CD4-positive, alpha-beta T cell treated with Interleukin-6 at 100 ng/mL for 8 hours (primary cell): ENCODE results near the gene CASKIN2.
A peak's percentile ranks its signal among the peaks of the same experiment; 100 is the strongest.

ENCODE experiments used
- DNase-seq: peaks from one replicate; pipeline ENCODE4 v3.0.0-alpha.2; 2020; ENCODE audit warnings: mixed read lengths, low spot score

Gene CASKIN2

DNA sequence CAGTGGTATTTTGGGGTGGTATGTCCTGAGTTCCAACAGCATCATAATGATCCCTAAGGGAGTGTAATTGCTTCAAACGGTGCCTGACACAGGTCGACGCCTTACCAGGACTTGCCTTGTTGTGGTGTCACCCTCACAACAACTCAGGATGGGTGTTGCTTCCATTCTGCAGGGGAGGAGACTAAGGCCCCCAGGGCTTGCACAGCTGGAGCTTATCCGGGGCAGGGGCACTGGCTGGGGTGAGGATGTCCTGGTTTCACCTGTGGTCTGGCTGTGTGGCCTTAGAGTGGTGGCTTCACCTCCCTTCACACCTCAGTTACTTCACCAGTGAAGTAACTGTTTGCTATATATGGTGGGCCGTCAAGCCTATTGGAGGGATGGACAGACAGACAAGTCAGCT, 33.5 kb upstream of the CASKIN2 start:
- DNase-seq, result no peak

DNA sequence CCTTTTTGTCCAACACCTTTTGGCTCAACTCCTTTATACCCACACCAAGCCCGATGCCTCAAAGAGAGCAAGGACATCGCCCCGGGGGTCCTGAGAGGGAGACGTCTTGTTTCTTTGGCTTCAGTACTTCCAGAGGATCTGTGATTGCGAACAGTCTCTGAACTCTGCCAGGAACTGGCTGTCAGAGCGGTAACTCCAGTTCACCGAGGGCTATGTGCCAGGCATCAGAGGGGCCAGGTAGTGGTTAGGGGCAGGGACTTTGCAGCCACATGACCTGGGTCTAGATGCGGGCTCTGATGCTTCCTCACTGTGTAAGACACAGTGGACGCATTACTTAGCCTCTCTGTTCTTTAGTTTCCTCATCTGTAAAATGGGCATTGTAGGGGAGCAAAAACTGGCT, 31.8 kb upstream of the CASKIN2 start:
- no peak for DNase-seq

DNA sequence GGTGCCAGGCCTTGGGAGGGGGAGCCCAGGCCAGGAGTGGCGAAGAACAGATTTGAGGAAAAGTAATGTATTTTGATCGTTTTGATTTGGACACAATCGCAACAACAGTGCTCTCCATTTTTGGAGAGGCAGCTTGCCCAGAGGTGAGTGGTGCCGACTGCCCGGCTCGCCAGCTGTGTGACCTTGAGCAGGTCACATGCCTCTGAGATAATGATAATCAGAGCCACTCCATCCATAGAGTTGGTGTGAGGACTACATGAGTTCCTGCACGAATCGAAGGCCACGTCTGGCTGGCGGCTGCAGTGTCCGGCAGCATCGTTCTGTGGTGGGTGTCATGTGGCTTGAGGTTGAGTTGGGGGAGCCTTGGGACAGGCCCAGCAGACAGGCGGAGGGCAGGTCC, 30.8 kb upstream of the CASKIN2 start:
- no peak for DNase-seq

DNA sequence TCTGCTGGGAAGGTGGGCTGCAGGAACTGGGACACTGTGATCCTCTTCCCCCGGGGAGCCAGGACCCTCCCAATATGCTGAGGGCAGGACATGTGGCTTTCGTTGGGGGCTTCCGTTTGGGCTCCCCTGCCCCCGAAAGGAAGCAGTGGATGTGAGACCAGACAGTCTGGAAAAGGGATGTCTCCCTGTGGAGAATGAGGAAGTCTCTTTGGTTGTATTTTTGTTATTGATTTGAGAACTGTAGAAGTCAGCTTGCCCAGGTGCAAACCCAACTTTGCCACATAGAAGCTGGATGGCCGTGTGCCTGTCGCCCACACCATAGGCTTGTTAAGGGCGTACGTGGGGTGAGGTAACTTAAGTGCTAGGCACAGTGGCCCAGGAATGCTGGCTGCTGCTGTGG, 28.9 kb upstream of the CASKIN2 start:
- no peak for DNase-seq

DNA sequence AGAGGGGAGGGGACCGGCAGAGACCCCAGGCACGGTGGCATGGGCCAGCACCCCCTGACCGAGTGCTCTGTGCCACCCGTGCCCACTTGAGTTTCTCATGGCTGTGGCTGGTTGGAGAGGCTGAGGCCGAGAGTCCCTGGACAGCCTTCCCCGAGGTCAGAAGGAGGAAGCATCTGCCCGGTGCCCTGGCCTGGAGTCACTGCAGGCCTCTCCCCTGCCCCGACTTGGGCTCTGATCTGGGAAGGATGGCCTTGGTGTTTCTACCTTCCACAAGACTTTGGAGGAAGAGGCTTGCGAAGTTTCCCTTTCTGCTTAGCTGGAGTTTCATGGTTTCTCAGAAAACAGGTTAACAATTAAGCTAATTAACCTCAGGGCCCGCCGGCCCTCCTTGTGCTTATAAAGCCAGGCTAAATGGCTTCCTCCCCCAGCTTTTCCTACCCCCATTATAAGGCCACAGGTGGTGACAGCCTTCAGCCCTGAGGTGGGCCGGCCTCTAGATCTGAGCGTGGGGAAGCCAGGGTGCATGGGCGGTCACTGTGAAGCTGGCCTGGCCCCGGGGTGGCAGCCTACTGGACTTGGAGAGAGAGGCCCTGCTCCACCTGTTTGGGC, 27.5 kb upstream of the CASKIN2 start:
- no peak for DNase-seq

DNA sequence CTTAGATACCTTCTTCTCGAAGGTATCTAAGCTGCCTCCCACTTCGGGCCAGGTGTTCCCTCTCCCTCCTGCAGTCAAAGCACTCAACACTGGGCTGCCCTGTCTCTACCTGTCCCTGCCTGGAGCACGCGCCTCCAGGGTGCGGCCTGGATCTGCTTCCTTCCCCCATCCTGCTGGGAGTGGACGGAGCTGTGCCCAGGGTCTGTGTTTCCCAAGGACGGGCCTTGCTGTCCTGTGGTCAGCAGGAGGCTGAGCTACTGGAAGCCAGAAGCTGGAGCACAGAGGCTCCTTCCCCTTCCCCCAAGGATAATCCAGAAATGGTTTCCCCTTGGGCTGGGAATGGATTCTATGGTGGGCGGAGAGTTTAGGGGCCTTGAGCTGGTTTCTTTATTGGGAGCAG, 26.9 kb upstream of the CASKIN2 start:
- DNase-seq, result no peak

DNA sequence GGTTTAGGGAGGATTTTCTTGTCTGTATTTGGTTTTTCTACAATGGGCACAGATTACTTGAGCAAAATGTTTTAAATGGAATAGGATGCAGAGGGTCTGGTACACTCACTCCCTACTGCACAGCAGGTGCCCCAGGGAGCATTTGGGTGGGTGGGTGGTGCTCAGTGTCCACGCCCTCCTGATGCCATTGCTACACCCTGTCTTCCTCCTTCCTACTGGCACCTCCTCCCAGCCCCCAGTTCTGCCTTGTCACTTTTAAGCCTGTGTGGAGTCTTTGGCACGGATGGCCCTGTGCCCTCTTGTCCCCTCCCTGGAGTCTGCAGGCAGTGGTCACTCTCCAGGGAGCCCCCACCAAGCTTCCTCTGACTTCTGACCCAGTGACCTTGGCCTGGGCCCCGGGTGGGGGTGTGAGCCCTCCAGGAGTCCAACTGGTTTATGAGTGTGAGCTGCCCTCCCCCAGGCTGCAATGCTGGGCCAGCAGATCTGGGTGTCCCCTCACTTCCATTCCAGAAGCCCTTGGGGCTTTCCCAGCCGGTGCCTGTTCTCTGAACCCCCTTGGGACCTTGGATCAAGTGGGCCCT, 25.7 kb upstream of the CASKIN2 start:
- no peak for DNase-seq

DNA sequence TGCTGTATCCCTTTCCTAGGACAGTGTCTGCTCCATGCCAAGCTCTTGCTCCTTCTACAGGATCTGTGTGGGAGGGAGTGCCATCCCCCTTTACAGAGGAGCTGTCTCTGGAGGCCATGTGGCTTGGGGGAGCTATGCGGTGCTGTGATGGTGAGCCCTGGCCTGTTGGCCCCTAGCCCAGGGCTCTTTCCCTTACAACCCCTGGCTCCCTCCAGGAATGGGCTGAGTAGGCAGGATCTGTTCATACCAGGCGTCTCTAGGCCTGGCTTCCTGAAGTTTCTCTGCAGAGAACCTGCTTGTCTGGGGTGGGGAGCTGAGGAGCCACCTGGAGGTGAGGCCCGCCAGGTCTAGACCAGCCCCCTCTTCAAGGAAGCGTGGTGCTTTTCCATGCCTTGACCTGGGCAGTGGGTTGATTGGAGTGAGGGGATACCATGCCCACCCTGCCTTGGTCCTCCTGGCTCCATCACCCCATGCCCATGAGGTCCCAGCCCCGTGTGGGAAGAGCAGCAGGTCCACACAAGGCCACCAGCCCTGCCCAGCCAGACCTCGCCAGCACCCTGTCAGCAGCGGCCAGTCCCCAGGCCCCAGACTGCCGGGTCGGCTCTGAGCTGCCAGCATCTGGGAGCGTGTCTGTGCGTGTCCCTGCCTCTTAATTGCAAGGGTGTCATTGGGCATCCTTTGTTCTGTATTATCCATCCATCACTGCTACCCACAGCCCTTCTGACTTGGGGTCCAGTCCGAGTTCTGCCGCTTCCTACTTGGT, 24.8 kb upstream of the CASKIN2 start:
- DNase-seq, result no peak

DNA sequence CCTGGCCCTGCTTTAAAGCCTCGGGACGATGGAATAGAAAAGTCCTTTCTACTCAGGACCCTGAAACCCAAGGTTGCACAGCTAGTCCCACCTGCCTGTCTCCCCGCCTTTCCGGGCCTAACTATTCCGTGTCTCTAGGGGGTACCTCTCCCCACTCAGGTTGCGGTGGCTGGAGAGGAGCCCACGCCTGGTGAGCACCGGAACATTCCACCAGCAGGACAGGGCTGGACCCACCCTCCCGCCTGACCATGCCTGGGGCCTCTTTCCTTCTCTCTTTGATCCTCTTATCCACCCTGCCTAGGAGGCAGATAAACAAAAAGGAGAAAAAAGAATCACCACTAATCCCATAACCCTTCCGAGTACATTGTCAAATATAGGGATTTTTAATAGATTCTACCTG, 21.0 kb upstream of the CASKIN2 start:
- DNase-seq, result no peak

DNA sequence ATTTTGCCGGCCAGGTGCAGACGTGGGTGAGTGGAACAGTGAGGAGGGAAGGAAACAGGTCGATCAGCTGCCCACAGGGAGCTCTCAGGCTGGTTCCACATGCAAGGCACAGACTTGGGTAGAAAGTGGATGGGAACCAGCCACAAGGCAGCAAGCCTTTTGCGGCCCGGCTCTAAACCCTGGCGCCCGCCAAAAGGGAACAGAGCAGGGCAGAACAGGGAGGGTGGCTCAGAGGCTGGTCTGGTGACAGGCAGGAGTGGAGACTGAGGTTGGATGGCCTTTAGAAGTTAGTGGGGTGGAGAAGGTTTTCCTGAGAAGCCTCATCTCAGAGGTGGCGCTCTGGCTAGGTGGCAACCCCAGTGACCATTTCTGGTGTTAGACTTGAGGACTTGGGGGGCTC, 20.5 kb upstream of the CASKIN2 start:
- no peak for DNase-seq

DNA sequence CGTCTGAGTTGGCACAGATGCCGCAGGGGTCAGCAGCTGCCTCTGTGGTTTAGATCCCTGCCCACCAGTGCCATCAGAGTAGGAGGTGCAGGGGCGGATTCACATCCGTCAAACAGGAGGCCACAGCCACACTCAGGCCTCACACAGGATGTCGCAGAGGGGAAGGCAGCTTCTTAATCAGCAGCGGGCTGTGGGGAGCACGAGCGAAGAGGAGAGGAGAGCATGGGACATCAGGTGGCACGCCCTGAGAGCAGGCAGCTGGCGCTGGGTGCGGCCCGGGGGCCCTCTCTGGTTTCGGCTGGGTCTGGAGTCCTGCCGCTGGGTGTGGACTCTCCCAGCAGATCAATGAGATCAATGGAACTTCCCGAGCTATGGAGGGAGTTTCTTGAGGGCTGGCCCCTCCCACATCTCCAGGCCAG, 19.8 kb upstream of the CASKIN2 start:
- DNase-seq, result peak; percentile 70

DNA sequence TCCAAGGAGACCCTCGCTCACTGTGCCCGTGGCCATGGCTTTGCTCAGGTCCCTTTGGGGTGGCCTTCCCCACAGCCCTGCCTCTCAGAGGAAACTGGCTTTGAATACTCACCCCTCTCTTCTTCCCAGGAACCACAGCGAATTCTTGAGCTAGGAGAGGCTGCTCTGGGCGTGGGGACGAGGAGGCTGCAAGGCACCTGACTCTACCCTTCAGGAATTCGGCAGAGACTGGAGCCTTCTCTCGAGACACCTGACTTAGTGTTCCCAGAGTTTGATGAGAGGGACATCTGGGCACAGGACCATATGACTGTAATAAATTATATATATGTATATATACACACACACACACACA, 16.4 kb upstream of the CASKIN2 start:
- no peak for DNase-seq

DNA sequence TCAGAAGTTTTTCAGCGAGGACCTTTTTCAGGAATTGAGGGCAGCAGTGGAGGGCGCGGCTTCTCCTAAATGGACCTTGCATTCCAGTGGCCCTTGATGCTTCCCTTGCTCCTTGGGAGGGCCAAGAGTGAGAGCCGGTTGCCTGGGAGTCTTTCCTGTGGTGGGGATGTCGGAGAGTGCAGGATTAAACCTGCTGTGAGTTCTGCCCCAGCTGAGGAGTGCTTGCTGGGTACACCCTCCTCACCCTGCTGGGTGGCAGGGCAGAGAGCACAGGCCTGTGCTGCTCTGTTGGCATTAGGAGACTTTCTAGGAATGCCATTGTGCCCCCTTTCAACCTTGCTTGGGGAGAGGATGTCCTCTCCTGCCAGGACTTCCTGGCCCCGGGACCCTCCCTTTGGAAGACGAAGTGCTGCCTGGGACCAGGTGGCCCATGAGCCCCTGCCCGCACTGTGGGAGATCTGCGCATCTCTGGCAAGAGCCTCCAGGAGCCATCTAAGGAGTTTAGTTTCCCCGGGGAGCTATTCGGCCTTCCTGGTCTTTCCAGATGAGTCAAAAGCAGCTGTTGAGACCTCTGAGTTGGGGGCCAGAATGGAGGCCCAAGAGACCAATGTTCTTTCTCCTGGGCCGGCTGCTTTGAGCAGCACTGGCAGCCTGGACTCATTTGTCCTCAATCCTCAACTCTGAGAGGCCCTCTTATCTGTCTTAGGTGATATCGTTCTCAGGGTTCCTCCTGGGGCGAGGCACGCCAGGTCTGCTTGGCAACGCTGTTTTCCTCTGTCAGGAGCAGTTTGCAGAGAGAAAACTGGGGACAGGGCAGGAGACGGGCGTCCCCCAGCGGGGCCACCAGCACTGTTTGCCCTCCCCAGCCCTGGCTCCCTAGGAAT, 15.7 kb upstream of the CASKIN2 start:
- no peak for DNase-seq

DNA sequence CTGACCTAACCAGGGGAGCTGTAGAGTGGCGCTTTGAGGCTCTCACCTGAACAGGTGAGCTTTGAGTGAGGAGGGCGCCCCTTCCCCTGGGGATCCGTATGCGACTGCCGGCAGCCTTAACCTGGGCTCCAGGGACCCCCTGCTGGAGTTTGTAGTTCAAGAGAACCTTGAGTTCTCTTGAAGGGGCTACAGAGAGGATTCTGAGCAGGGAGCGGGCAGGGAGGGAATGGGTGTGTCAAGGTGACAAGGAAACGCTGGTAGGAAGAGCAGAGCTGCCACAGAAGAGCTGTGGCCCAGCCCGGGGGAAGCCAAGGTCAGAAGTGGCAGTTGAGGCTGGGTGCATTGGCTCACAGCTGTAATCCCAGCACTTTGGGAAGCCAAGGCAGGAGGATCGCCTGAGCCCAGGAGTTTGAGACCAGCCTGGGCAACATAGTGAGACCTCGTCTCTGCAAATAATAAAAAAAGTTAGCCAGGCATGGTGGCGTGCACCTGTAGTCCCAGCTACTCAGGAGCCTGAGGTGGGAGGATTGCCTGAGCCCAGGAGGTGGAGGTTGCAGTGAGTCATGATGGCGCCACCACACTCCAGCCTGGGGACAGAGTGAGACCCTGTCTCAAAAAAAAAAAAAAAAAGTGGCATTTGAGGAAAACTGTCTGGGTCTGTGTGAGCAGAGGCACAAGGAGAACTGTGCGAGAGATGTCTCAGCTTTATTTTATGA, 11.4 kb upstream of the CASKIN2 start:
- DNase-seq, result no peak

DNA sequence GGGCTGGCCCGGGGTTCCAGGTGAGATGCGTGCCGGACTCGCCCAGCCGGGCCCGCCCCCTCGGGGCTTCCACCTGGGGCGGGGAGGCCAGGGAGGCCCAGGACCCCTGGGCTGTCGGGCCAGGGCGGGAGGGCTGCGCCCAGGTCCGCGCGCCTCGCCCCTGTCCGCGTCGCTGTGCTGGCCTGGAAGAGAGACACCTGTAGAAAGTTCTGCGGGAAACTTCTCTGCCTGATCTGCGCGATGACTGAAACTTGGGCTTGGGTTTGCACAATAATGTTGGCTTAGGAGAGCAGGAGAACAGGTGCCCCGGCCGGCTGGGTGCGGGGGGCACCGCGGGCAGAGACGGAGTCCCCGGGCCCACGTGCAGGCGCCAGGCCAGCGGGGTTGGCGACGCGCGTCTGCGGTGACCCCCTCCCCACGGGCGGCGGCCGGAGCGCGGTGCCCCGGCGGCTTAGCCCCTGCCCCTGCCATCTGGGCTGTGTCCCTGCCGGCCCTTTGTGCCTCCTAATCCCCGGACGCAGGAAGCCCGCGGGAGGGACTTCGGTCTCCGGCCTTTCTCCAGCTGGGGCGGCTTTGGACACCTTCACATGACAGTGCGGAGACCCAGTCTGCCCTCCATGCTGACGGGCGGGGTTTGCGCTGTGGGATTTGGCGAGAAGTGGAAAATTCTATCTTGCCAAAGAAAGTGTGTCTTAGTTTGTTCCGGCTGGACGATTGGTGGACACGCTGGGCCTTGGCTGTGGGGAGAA, 10.6 kb upstream of the CASKIN2 start:
- DNase-seq, result no peak

DNA sequence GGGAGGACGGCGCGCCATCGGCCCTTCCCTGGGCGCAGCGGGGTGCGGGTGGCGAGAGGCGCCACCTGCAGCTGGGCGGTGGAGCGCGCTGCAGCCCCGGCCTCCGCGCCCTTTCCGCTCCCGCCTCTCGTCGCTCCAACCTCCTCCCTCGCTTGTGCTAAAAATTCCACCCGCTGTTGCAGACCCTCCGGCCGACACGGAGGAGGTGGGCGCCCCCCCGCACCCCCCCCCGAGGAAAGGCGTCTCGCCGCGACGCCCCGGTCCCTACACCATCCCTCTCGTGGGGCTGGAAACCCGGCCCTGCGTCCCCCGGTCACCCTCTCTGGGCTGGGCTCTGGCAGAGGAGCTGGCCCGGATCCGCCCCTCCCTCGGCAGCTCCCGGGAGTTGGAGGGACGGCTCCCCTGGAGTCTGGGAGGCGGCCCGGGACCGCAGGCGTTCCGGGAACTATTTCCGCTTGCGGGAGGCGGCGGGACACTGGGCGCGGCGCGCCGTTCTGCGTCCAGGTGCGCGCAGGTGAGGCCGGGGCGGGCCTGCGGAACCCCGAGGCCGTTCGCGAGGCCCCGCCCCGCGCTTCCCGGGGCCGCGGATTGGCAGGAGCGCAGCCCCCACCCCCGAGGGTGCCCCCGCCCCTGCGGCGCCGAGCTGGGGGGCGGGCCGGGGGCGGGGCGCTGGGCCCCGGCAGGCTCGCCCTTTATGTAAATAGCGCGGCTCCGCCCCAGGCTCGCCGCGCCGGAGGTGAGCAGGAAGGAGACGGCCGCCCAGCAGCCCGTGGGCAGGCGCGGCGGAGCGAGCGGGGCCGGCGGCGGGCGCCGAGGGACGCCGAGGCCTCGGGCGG, 9.9 kb upstream of the CASKIN2 start, which contains the start of gene LLGL2:
Gene LLGL2 (plus strand): TSS at position 728 of the 836 bp plus-strand sequence. CDS start 17,730 bp downstream, outside the sequence.
- peak; percentile 87 for DNase-seq

DNA sequence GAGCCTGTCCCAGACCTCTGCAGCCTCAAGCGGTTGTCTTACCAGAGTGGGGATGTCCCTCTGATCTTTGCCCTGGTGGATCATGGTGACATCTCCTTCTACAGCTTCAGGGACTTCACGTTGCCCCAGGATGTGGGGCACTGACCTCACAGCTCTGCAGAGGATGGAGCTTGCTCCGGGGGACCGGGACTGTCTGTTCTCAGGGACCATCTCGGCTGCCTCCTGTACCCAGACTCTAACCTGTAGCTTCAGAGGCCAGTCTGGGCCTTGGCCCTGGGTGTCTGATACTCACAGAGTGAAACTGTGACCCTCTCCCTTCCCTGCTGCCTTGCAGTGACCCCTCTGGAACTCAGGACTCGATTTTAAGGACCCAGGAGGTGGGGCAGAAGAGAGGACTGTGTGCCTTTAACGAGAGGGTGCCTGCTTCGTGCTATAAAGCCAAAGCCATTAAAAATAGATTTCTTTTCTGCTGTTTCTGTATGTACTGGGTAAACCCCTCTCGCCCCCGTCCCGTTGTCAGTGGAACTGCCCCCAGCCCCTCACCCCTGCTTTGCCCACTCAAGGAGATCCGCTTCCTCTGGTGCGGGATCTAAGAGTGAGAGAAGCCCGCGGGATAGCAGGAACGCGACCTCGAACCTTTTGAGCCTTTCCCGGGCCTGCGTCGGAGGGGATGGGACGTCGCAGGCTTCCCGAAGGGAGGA, 9.1 kb upstream of the CASKIN2 start:
- DNase-seq, result no peak

DNA sequence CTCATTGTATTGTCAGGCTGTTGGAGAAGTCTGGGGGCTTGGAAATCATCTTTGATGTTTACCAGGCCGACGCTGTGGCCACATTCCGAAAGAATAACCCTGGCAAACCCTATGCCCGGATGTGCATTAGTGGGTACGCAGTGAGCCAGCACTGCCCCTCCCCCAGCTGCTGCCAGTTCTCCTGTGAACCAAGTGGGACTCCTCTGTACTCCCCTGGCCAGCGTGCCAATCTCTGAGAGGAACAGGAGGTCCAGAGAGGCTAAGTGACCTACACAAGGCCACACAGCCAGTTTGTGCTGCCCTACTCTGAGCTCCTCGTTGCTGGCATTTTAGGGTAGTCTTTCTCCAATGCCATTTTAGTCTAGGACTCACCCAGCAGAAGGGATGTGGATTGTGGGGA, 8.3 kb upstream of the CASKIN2 start:
- DNase-seq, result no peak

DNA sequence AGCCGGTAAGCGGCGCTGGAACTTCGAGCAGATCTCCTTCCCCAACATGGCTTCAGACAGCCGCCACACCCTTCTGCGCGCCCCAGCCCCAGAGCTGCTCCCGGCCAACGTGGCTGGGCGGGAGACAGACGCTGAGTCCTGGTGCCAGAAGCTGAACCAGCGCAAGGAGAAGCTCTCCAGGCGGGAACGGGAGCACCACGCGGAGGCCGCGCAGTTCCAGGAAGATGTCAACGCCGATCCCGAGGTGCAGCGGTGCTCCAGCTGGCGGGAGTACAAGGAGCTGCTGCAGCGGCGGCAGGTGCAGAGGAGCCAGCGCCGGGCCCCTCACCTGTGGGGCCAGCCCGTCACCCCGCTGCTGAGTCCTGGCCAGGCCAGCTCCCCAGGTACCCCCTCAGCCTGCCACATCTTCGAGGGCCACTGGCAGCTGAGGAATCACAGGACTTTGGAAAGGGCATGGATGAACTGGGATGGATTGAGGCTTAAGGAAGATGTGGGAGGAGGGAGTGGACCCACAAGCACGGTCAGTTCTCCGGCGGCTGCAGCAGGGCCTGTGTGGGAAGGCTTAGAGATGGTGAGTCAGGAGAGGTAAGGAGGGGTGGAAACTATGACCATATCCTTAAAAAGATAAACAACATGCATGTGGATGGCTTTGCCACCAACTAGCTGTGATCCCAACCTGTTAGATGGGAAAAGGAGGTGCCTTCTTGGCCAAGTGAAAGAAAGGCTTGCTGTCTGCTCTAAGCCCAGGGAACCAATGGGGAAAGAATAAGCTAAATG, 6.8 kb upstream of the CASKIN2 start:
- DNase-seq, result no peak
